Naive B cell (primary cell): ENCODE results near the gene MAML2. TPM values are rescaled to one million over a fixed set of nuclear protein-coding genes. Genes with fewer than 3 reads are reported as not detected.
"Not testable (repeated sequence)": the region's sequence is repeated elsewhere in the genome, so short reads cannot be mapped to it uniquely, and the experiment has no call there.

Experiments used
- ATAC-seq, 2 donors: fragments of 150-1000 bp; cut with Tn5 transposase; 2 replicates each; pipeline ENCODE4 v1.10.0; 2021; ENCODE audit warnings: low read depth in 2 of 2, mild to moderate bottlenecking in 2 of 2, moderate library complexity in 2 of 2
- DNase-seq: peaks from one replicate; pipeline ENCODE4 v3.0.0; 2022
- H3K27ac Mint-ChIP-seq, 6 donors: one replicate each; pipeline ENCODE4 v1.8.0; 2020 to 2022; ENCODE audit warnings: mild to moderate bottlenecking in 6 of 6, mixed read lengths in 6 of 6, moderate library complexity in 5 of 6, inconsistent platforms in 2 of 6
- H3K27me3 Mint-ChIP-seq, 3 donors: one replicate each; pipeline ENCODE4 v1.8.0; 2021 to 2022; ENCODE audit warnings: mixed read lengths in 3 of 3, mild to moderate bottlenecking in 1 of 3
- H3K36me3 Mint-ChIP-seq, 2 donors: one replicate each; pipeline ENCODE4 v1.8.0; 2020 to 2022; ENCODE audit warnings: mixed read lengths in 2 of 2, inconsistent platforms in 1 of 2, mild to moderate bottlenecking in 1 of 2
- H3K4me1 Mint-ChIP-seq, 3 donors: one replicate each; pipeline ENCODE4 v1.8.0; 2020 to 2022; ENCODE audit warnings: mixed read lengths in 3 of 3, inconsistent platforms in 1 of 3, mild to moderate bottlenecking in 1 of 3, moderate library complexity in 1 of 3
- H3K4me3 Mint-ChIP-seq, 8 donors: one replicate each; pipeline ENCODE4 v1.8.0; 2020 to 2022; ENCODE audit warnings: mild to moderate bottlenecking in 8 of 8, mixed read lengths in 8 of 8, moderate library complexity in 8 of 8, inconsistent platforms in 2 of 8
- H3K9me3 Mint-ChIP-seq, 7 donors: one replicate each; pipeline ENCODE4 v1.8.0; 2020 to 2022; ENCODE audit warnings: mixed read lengths in 7 of 7, mild to moderate bottlenecking in 5 of 7, inconsistent platforms in 2 of 7, moderate library complexity in 1 of 7
- polyA plus RNA-seq, 6 donors: library from polyadenylated mRNA; unstranded; fragments of 300-500 nt; fragmentation: Illumina TruSeq; gene quantifications; one replicate each; pipeline ENCODE4 v1.2.3, GENCODE V29; 2021; ENCODE audit warnings: low read depth in 6 of 6

Gene MAML2
- polyA plus RNA-seq, 6 donors from 2014 or later: 0.06 to 9.0 (median 3.5) TPM

DNA sequence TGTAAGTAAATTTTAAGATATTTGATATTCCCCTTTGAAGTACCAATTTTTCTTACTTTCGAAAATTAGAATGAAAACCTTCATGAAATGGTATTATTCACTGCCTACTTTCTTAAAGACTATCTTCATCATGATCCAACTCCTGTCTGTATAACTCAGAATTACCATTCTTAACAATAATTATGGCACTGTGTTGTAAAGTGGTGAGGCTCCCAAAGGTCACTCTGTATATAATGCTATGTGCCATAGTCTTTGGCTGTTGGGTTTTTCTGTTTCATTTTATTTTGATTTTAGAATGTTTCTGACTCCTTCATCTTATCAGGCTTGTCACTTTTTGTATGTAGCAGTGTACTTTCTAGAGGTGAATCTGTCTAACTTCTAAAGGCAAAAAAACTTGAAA, 52.4 kb downstream of the MAML2 start:
- Mint-ChIP-seq H3K4me1 (peaks cover 24 to 39% (median 34%) of the 10 kb centered on the region in 3 donors), H3K36me3 (peaks cover 0 to 12% of the 10 kb centered on the region in 2 donors), H3K9me3 (peaks cover 0 to 5% (median 0%) of the 10 kb centered on the region in 7 donors), H3K4me3 (no peak overlapping the region), H3K27me3 (no peaks in the 10 kb centered on the region), H3K27ac (peak overlapping the region in 2 of 6 donors; percentile 69 to 77)
- DNase-seq (no peak), ATAC-seq (no peak)

DNA sequence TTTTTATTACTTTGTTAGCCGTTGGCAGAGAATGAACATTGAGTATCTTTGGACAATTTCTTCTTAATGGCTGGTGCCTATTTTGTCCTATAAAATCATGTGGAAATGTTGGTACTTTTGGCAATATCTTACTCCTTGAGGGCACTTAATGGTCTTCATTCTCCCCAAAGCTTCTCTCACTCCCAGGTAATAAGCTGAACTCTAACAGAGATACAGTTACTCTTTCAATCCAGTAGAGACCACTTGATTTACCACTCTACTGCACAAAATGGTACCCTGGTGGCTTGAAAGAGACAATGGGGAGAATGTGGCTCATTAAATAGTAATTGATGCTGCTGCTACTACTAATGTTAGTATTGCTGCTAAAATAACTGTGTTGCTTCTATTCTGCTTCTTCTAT, 53.0 kb downstream of the MAML2 start:
- DNase-seq: no peak
- H3K4me1 Mint-ChIP-seq: peaks cover 30 to 37% (median 36%) of the 10 kb centered on the region in 3 donors
- no peak overlapping the region for H3K4me3 Mint-ChIP-seq
- peaks cover 0 to 16% of the 10 kb centered on the region in 2 donors for H3K36me3 Mint-ChIP-seq
- ATAC-seq: no peak
- no peaks in the 10 kb centered on the region for H3K27me3 Mint-ChIP-seq
- peaks cover 0 to 5% (median 0%) of the 10 kb centered on the region in 7 donors for H3K9me3 Mint-ChIP-seq
- no peak overlapping the region for H3K27ac Mint-ChIP-seq

DNA sequence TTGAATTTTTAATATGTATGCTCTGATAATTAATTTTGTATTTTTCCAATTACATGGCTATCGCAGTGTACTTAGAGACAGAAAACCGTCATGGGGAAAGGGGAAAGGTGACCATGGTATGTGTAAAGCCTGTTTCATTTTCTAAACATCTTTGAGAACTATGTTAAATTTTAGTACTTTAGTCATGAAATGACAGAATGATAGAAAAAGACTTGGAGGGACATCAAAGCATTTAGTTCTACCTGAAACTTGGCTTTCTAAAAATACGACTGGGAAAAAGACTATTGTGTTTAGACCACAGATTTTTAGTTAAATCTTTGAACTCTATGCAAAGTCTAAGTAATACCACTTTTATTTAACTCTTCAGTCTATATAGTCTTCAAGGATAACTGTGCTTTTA, 54.1 kb downstream of the MAML2 start:
- ATAC-seq (no peak), DNase-seq (no peak)
- peak overlapping the region in 1 of 6 donors; percentile 38 for H3K27ac Mint-ChIP-seq
- peaks cover 0 to 5% (median 0%) of the 10 kb centered on the region in 7 donors for H3K9me3 Mint-ChIP-seq
- peaks cover 0 to 16% of the 10 kb centered on the region in 2 donors for H3K36me3 Mint-ChIP-seq
- no peaks in the 10 kb centered on the region for H3K27me3 Mint-ChIP-seq
- H3K4me1 Mint-ChIP-seq: peaks cover 29 to 35% (median 33%) of the 10 kb centered on the region in 3 donors
- no peak overlapping the region for H3K4me3 Mint-ChIP-seq

DNA sequence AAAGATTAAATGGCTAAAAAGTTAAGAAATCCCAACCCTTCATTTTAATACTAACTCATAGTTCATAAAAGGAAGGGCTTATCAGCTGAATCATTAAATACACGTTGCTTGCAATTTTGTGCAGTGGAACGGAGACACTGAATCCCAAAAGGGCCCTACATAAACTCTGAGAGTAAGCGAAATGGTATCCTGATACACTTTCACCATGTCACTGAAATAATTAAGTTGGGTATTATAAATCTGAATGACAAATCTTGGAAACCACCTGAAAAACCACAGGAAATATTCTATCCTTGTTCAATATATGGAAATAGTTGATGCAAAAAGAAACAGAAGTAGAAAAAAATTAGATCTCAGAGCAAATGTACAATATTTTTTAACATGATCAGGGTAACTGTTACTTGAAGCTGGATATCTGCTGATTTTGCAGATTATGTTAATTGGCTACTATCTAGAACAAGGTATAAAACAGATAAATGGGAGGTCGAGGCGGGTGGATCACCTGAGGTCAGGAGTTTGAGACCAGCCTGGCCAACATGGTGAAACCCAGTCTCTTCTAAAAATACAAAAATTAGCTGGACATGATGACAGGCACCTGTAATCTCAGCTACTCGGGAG, 55.1 kb downstream of the MAML2 start:
- DNase-seq (no peak), ATAC-seq (no peak)
- H3K4me1 Mint-ChIP-seq: peaks cover 22 to 34% (median 30%) of the 10 kb centered on the region in 3 donors
- H3K4me3 Mint-ChIP-seq: peak overlapping the region in 1 of 8 donors; percentile 54
- H3K27ac Mint-ChIP-seq: peak overlapping the region in 3 of 6 donors; percentile 10 to 91 (median 52)
- peaks cover 0 to 16% of the 10 kb centered on the region in 2 donors for H3K36me3 Mint-ChIP-seq
- peaks cover 0 to 5% (median 0%) of the 10 kb centered on the region in 7 donors for H3K9me3 Mint-ChIP-seq
- H3K27me3 Mint-ChIP-seq: no peaks in the 10 kb centered on the region

DNA sequence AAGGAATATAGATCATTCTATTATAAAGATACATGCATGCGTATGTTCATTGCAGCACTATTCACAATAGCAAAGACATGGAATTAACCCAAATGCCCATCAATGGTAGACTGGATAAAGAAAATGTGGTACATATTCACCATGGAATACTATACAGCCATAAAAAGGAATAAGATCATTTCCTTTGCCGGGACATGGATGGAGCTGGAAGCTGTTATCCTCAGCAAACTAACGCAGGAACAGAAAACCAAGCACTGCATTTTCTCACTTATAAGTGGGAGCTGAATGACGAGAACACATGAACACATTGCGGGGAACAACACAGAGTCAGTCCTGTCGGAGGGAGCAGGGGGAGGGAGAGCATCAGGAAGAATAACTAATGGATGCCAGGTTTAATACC, 57.0 kb downstream of the MAML2 start:
- H3K4me3 Mint-ChIP-seq, H3K9me3 Mint-ChIP-seq, ATAC-seq, H3K27me3 Mint-ChIP-seq, H3K27ac Mint-ChIP-seq, DNase-seq: not testable (repeated sequence)
- Mint-ChIP-seq H3K36me3 (peaks cover 0 to 16% of the 10 kb centered on the region in 2 donors), H3K4me1 (peaks cover 29 to 41% (median 40%) of the 10 kb centered on the region in 3 donors)

DNA sequence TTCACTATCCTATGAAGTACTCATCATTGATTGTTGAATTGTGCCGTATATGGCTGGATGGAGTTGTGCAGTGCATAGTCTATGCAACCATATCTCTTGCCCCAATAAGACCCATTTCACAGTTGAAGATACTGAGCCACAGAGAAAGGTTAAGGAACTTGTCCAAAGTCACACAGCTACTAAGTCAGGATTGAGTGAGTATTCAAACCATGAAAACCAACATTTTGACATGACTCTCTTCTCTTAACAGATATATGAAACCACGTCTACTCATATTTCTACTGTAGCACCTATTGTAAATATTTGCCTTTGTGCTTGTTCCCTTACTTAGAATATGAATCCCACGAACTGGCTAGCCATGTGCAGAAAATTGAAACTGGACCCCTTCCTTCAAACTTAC, 58.1 kb downstream of the MAML2 start:
- Mint-ChIP-seq H3K4me3 (no peak overlapping the region), H3K9me3 (peaks cover 0 to 5% (median 0%) of the 10 kb centered on the region in 7 donors), H3K4me1 (peaks cover 36 to 45% (median 44%) of the 10 kb centered on the region in 3 donors)

DNA sequence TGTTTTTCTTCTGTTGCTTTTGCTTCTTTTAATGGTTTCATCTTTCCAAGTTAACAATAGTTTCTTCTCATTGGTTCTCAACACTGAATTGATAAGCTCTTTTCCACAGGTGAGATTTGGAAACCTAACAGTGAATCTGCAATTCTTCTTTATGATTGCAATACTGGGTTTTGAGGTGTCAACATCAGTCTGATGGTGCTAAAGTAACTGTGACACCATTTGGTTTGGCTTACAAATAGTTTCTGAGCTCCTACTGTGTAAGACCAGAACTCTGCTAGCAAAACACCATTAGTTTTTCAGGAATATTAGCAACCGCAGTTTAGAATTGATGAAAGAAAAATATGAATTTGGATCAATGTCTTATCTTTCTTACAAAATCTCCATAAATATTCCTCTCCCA, 58.6 kb downstream of the MAML2 start:
- Mint-ChIP-seq H3K4me3 (no peak overlapping the region), H3K27me3 (no peaks in the 10 kb centered on the region), H3K36me3 (peaks cover 0 to 16% of the 10 kb centered on the region in 2 donors), H3K27ac (peak overlapping the region in 2 of 6 donors; percentile 0 to 49), H3K9me3 (peaks cover 0 to 5% (median 0%) of the 10 kb centered on the region in 7 donors), H3K4me1 (peaks cover 36 to 48% (median 46%) of the 10 kb centered on the region in 3 donors)
- DNase-seq (no peak), ATAC-seq (no peak)

More for the DNA sequence above, 58.1 kb downstream of the MAML2 start:
- Mint-ChIP-seq H3K27ac (peak overlapping the region in 1 of 6 donors; percentile 0), H3K27me3 (no peaks in the 10 kb centered on the region), H3K36me3 (peaks cover 0 to 16% of the 10 kb centered on the region in 2 donors)
- DNase-seq (no peak), ATAC-seq (no peak)

DNA sequence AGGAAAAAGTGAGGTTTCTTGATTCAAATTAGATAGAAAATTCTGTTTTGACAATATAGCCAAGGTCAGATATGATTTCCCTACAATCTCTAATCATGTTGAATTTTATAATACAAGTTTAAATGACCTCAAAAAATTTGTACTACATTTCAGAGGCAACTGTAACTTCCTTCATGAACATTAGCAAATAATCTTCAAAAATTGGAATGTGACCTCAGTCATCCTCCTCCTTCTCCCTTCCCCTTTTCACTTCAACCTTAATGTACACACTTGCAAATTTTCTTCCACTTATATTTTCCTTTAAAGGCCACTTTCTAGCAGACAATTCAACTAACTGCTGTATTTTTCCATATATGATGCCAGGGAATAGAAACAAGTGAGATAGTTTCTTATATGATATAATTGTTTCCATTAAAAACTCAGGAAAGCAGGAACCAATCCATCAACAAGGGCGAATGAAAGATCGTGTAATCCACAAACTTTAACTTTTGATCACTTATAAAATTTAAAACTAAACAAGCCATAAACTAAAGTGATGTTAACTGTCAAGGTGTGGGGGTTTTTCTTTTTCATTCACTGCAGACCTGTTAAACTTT, 60.3 kb downstream of the MAML2 start:
- ATAC-seq (no peak), DNase-seq (no peak)
- H3K27me3 Mint-ChIP-seq: no peaks in the 10 kb centered on the region
- H3K4me1 Mint-ChIP-seq: peaks cover 44 to 56% (median 46%) of the 10 kb centered on the region in 3 donors
- H3K27ac Mint-ChIP-seq: peak overlapping the region in 3 of 6 donors; percentile 37 to 78 (median 57)
- no peak overlapping the region for H3K4me3 Mint-ChIP-seq
- H3K9me3 Mint-ChIP-seq: peaks cover 0 to 5% (median 0%) of the 10 kb centered on the region in 7 donors
- H3K36me3 Mint-ChIP-seq: peaks cover 0 to 11% of the 10 kb centered on the region in 2 donors

DNA sequence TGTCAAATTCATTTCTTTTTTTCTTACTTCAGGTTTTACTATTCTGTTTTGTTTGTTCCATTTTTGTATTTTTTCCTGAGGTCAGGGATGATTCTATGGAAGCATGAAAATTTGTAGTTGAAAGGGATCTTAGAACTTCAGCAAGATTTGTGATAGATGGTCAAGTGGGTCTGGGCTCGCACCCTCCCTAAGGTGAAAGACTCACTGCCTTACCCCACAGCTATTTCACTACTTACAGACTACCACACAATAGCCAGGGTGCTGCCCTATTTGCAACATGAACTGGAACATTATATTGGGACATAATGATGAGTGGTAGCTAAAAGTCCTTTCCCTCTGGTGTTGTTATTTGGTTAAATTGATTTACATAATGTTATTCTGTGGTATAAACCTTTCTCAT, 62.6 kb downstream of the MAML2 start:
- peak overlapping the region in 2 of 6 donors; percentile 26 to 81 for H3K27ac Mint-ChIP-seq
- H3K27me3 Mint-ChIP-seq: no peaks in the 10 kb centered on the region
- H3K4me3 Mint-ChIP-seq: no peak overlapping the region
- H3K4me1 Mint-ChIP-seq: peaks cover 42 to 51% (median 42%) of the 10 kb centered on the region in 3 donors
- DNase-seq (no peak), ATAC-seq (no peak)
- H3K9me3 Mint-ChIP-seq: peaks cover 0 to under 1% (median 0%) of the 10 kb centered on the region in 7 donors
- H3K36me3 Mint-ChIP-seq: peaks cover 0 to 3% of the 10 kb centered on the region in 2 donors

DNA sequence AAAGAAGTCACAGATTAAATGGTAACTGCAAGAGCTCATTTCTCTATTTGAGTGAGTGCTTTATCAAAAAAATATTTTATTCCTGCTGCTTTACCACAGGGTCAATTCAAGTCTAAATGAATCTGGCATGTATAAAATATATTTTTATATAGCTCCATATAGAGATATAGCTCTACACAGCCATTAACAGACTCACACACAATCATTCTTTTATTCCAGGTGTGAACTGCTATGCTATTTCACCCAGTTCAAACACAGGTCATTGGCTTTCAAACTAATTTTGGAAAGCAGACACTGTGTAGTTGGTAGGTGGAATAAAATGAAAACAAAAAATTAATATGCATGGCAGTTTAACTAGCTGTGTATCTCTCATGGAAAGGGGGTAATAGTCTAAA, 63.1 kb downstream of the MAML2 start:
- ATAC-seq (no peak), DNase-seq (no peak)
- no peaks in the 10 kb centered on the region for H3K36me3 Mint-ChIP-seq
- H3K9me3 Mint-ChIP-seq: no peaks in the 10 kb centered on the region
- H3K27ac Mint-ChIP-seq: peak overlapping the region in 1 of 6 donors; percentile 57
- peaks cover 36 to 46% (median 42%) of the 10 kb centered on the region in 3 donors for H3K4me1 Mint-ChIP-seq
- no peaks in the 10 kb centered on the region for H3K27me3 Mint-ChIP-seq
- peak overlapping the region in 1 of 8 donors; percentile 32 for H3K4me3 Mint-ChIP-seq

DNA sequence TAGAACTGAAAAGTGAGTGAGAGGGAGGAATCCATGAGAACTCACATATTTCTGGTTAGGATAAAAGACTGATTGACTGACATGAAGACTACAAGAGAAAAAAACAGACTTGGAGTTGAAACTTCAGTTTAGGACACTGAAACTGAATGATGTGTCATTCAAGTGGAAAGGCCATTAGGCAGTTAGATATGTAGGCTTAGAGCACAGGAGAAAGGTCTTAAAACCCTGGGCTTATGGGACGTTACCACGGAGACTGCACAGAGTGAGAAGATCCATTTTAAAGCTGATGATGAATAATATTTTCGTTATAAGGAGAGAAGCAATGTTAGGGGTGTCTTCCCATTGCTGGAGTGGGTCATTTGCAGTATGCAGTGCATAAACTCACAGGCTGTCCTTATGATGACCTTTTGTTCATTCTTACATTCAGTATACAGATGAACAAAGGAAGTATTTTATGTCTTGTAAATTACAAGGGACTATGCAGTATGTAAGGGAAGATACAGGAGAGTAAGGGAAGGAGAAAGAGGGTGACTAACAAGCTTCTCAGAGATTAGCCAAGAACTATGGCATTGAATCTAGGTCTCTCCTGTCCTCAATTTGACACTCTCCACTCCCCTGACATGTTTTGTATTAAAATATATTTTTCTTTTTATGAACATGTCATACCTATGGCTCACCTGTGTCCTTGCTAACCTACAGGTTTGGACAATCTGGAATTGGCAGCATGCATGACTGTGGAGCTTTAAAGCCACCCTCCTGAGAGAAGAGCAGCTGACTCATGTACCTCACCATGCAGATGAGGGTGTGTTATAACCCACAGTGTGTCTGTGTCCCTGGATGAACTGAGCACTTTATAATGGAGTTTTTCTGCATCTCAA, 63.7 kb downstream of the MAML2 start:
- H3K9me3 Mint-ChIP-seq: no peaks in the 10 kb centered on the region
- H3K36me3 Mint-ChIP-seq: no peaks in the 10 kb centered on the region
- DNase-seq (no peak), ATAC-seq (no peak)
- H3K4me3 Mint-ChIP-seq: peak overlapping the region in 1 of 8 donors; percentile 32
- no peaks in the 10 kb centered on the region for H3K27me3 Mint-ChIP-seq
- peaks cover 33 to 41% (median 40%) of the 10 kb centered on the region in 3 donors for H3K4me1 Mint-ChIP-seq
- peak overlapping the region in 3 of 6 donors; percentile 1 to 57 (median 27) for H3K27ac Mint-ChIP-seq

DNA sequence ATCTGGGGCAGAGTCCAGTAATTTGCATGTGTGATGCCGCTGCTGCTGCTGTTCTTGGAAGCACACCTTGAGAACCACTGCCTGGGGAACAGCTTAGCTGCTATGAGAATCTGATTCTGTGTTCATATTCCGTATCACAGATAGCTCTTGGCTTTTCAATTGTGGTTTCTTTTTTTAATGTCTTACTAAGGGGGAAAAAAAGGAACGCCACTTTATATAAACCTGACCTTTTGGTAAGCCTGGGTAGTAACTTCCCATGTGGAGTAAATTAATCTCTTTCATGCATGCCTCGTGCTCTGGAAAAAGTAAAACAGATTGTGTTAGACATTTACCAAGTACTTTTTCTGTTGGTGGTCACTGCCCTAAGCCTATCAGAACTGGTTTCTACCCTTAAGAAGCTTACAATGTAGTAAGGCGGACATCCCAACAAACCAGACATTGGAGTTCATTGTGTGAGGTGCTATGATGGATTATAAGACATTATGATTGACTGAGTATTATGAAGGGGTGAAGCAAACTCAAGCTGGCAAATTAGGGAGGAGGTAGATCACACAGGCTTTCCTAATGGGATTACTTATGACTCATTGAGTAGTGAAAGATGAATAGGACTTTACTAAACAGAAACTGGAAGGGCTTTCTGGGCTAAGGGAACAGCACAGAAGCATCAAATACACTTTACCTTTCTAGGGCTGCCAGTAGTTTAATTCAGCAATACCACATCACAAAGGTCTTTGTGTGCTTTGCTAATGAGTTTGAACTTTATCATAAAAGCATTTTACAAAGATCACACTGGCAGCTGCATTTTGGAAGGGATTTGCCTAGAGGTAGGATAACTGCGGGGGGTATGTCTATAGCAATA, 64.7 kb downstream of the MAML2 start:
- Mint-ChIP-seq H3K36me3 (no peaks in the 10 kb centered on the region), H3K27me3 (no peaks in the 10 kb centered on the region), H3K4me3 (no peak overlapping the region), H3K27ac (peak overlapping the region in 2 of 6 donors; percentile 27 to 40), H3K9me3 (no peaks in the 10 kb centered on the region), H3K4me1 (peaks cover 24 to 35% (median 32%) of the 10 kb centered on the region in 3 donors)
- DNase-seq (no peak), ATAC-seq (no peak)
